HCT116 (cell line): Measurements from ENCODE around the gene GATAD2B. TPM values are rescaled to one million over a fixed set of nuclear protein-coding genes. Genes with fewer than 3 reads are reported as not detected.

Experiments
- ATAC-seq: fragments of 200-7000 bp; cut with Tn5 transposase; 2 replicates; pipeline ENCODE4 v1.9.1; 2020; ENCODE audit warnings: mild to moderate bottlenecking, moderate library complexity
- BruUV-seq: library from RNA; stranded (reverse); fragments of 400-500 nt; replicated peaks from 2 replicates; lab custom pipeline; 2021; lab: Mats Ljungman, UMichigan
- CTCF ChIA-PET: fragments of 300-600 bp; sonication (Branson Sonifier 250); formaldehyde crosslinking; loops from one replicate; lab custom pipeline; 2021; ENCODE audit warnings: antibody characterized with exemption; lab: Charles Lee
- POLR2A ChIA-PET: fragments of 300-600, 350-600 bp; sonication (Branson Sonifier 250); formaldehyde crosslinking; loops from one replicate; lab custom pipeline; 2021; ENCODE audit warnings: antibody characterized with exemption; lab: Charles Lee
- RAD21 ChIA-PET, 2 experiments: fragments of 300-600 bp; sonication (Branson Sonifier 250); formaldehyde crosslinking; loops; one replicate each; lab custom pipeline; 2023; ENCODE audit warnings: low total read pairs in 2 of 2; ENCODE audit not compliant: uncharacterized antibody in 2 of 2, unreplicated experiment in 2 of 2, low non-redundant PET in 1 of 2; lab: Charles Lee
- DNase-seq: peaks from one replicate; pipeline ENCODE4 v3.0.0-alpha.2; 2010; ENCODE audit warnings: low read depth, low spot score
- H2AFZ ChIP-seq: fragments of 200-600 bp; shearing (Covaris generic), sonication (generic); 2 replicates; pipeline ENCODE4 v1.6.1; 2017; ENCODE audit warnings: low read depth, mixed run types, mixed read lengths, antibody characterized with exemption, low read length; ENCODE audit not compliant: poor library complexity, severe bottlenecking
- H3K27ac ChIP-seq: 2 replicates; pipeline ENCODE4 v1.5.1; 2012; ENCODE audit warnings: low read depth, low read length
- H3K27me3 ChIP-seq: fragments of 200-600 bp; sonication (generic); 2 replicates; pipeline ENCODE4 v1.6.1; 2016; ENCODE audit warnings: mixed run types, low read length, mixed read lengths; ENCODE audit not compliant: insufficient read depth
- H3K36me3 ChIP-seq, 2 experiments: fragments of 200-500 bp in 1 of 2; fragments of 200-600 bp in 1 of 2; sonication (Bioruptor generic) in 1 of 2; sonication (generic) in 1 of 2; 2 replicates each; pipeline versions ENCODE4 v1.5.1 to v1.6.1; 2014 to 2016; ENCODE audit warnings: low read length in 2 of 2, inconsistent platforms in 1 of 2, mixed read lengths in 1 of 2, mixed run types in 1 of 2; ENCODE audit not compliant: insufficient read depth in 2 of 2, control insufficient read depth in 1 of 2
- H3K4me1 ChIP-seq, 2 experiments: fragments of 200-600 bp in 1 of 2; sonication (generic) in 1 of 2; 2 replicates each; pipeline versions ENCODE4 v1.5.1 to v1.6.1; 2012 to 2017; ENCODE audit warnings: low read length in 2 of 2, inconsistent platforms in 1 of 2, mild to moderate bottlenecking in 1 of 2, mixed read lengths in 1 of 2, mixed run types in 1 of 2, moderate library complexity in 1 of 2; ENCODE audit not compliant: insufficient read depth in 2 of 2, control insufficient read depth in 1 of 2
- H3K4me2 ChIP-seq: fragments of 200-600 bp; sonication (generic); 2 replicates; pipeline ENCODE4 v1.6.1; 2017; ENCODE audit warnings: mixed run types, low read length, mixed read lengths
- H3K4me3 ChIP-seq, 2 experiments: fragments of 200-600 bp in 1 of 2; sonication (generic) in 1 of 2; replicated peaks in 1 of 2; 2 replicates each; pipeline ENCODE4 v1.5.1; 2011 to 2016; ENCODE audit warnings: low read length in 2 of 2, control low read depth in 1 of 2, low read depth in 1 of 2, mild to moderate bottlenecking in 1 of 2, mixed read lengths in 1 of 2, mixed run types in 1 of 2
- H3K79me2 ChIP-seq: fragments of 200-600 bp; sonication (generic); 2 replicates; pipeline ENCODE4 v1.6.1; 2017; ENCODE audit warnings: mild to moderate bottlenecking, mixed run types, low read length, moderate library complexity, mixed read lengths; ENCODE audit not compliant: insufficient read depth
- H3K9ac ChIP-seq: fragments of 200-600 bp; sonication (generic); 2 replicates; pipeline ENCODE4 v1.6.1; 2016; ENCODE audit warnings: low read length, mixed read lengths
- H3K9me2 ChIP-seq: fragments of 200-600 bp; sonication (generic), shearing (Covaris generic); 2 replicates; pipeline ENCODE4 v1.6.1; 2017; ENCODE audit warnings: mixed run types, mild to moderate bottlenecking, moderate library complexity; ENCODE audit not compliant: insufficient read depth
- H3K9me3 ChIP-seq, 2 experiments: fragments of 200-500 bp in 1 of 2; fragments of 200-600 bp in 1 of 2; sonication (Bioruptor generic) in 1 of 2; sonication (generic) in 1 of 2; 2 replicates each; pipeline ENCODE4 v1.6.1; 2014 to 2017; ENCODE audit warnings: low read length in 2 of 2, mixed read lengths in 2 of 2, inconsistent platforms in 1 of 2, low read depth in 1 of 2, mild to moderate bottlenecking in 1 of 2, mixed run types in 1 of 2, moderate library complexity in 1 of 2; ENCODE audit not compliant: control insufficient read depth in 1 of 2, insufficient read depth in 1 of 2
- H4K20me1 ChIP-seq: fragments of 200-600 bp; sonication (generic), shearing (Covaris generic); 2 replicates; pipeline ENCODE4 v1.6.1; 2017; ENCODE audit warnings: mixed run types, mild to moderate bottlenecking, moderate library complexity; ENCODE audit not compliant: insufficient read depth
- CBX3 ChIP-seq: IDR thresholded peaks from 2 replicates; pipeline ENCODE4 v1.6.1; 2012; ENCODE audit warnings: low read depth
- ELF1 ChIP-seq: IDR thresholded peaks from 2 replicates; pipeline ENCODE4 v1.6.1; 2012; ENCODE audit warnings: low read depth, borderline replicate concordance
- FOSL1 ChIP-seq: IDR thresholded peaks from 2 replicates; pipeline ENCODE4 v1.6.1; 2012; ENCODE audit warnings: low read depth
- MAX ChIP-seq: IDR thresholded peaks from 2 replicates; pipeline ENCODE4 v1.6.1; 2012
- POLR2A ChIP-seq: IDR thresholded peaks from 2 replicates; pipeline ENCODE4 v1.7.0; 2011; ENCODE audit warnings: borderline replicate concordance; ENCODE audit not compliant: insufficient read depth, insufficient read length; ENCODE audit errors: extremely low read depth
- RAD21 ChIP-seq: IDR thresholded peaks from 2 replicates; pipeline ENCODE4 v1.6.1; 2012; ENCODE audit warnings: low read depth, mild to moderate bottlenecking
- SIN3A ChIP-seq: IDR thresholded peaks from 2 replicates; pipeline ENCODE4 v1.6.1; 2012; ENCODE audit warnings: low read depth
- SRF ChIP-seq: IDR thresholded peaks from 2 replicates; pipeline ENCODE4 v1.6.1; 2012; ENCODE audit warnings: low read depth
- TCF7L2 ChIP-seq: IDR thresholded peaks from 2 replicates; pipeline ENCODE4 v1.7.0; 2011; ENCODE audit warnings: borderline replicate concordance, inconsistent platforms; ENCODE audit not compliant: insufficient read depth, insufficient read length; ENCODE audit errors: extremely low read depth
- intact Hi-C: fragments of 100-400 bp; cut with micrococcal nuclease; formaldehyde crosslinking; loops from 2 replicates; pipeline ENCODE4 v1.10.0; 2022
- total RNA-seq: library from RNA; stranded (reverse); gene quantifications from one replicate; pipeline ENCODE4 v1.2.1, GENCODE V29; 2021; ENCODE audit not compliant: unreplicated experiment
- TF ChIP-seq, protein P1 (sequence below): IDR thresholded peaks from 2 replicates; pipeline ENCODE4 v1.6.1; 2012; ENCODE audit warnings: low read depth
- TF ChIP-seq, protein P2 (sequence below): IDR thresholded peaks from 2 replicates; pipeline ENCODE4 v1.6.1; 2012
- TF ChIP-seq, protein P3 (sequence below), 3 experiments: fragments of 200-600 bp in 1 of 3; sonication (generic) in 1 of 3; IDR thresholded peaks in 2 of 3; conservative IDR thresholded peaks in 1 of 3; 2 replicates each; pipeline ENCODE4 v1.5.1; 2012 to 2017; ENCODE audit warnings: low read depth in 2 of 3, low read length in 2 of 3, antibody characterized with exemption in 1 of 3, borderline replicate concordance in 1 of 3, control low read depth in 1 of 3, mild to moderate bottlenecking in 1 of 3, mixed read lengths in 1 of 3, mixed run types in 1 of 3, moderate library complexity in 1 of 3; ENCODE audit not compliant: insufficient read depth in 1 of 3
- TF ChIP-seq, protein P4 (sequence below): IDR thresholded peaks from 2 replicates; pipeline ENCODE4 v1.6.1; 2011; ENCODE audit warnings: mild to moderate bottlenecking, low read length, moderate library complexity; ENCODE audit not compliant: insufficient replicate concordance; ENCODE audit errors: extremely low read depth

Gene GATAD2B
- total RNA-seq, 1 experiment from 2014 or later = 50.2 TPM

DNA sequence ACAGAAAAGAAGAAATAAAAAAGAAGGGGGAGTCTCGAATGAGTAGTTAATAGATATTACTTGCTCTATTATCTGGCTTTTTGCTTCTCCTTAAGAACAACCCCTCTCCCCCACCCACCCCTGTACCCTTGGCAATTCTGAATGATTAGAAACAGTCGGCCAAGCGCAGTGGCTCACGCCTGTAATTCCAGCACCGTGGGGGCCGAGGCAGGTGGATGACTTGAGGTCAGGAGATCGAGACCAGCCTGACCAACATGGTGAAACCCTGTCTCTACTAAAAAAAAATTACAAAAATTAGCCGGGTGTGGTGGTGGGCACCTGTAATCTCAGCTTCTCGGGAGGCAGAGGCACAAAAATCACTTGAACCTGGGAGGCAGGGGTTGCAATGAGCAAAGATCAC lies 42.7 kb downstream of the GATAD2B start:
- POLR2A ChIA-PET = no interaction called here
- Histone ChIP-seq H3K4me2 (no peak overlapping the region), H3K4me3 (no peak overlapping the region), H3K4me1 (no peaks in the 10 kb centered on the region), H3K36me3 (no peaks in the 10 kb centered on the region), H3K27me3 (no peaks in the 10 kb centered on the region), H3K79me2 (peaks cover 60% of the 10 kb centered on the region), H3K27ac (no peak overlapping the region), H2AFZ (no peak overlapping the region), H3K9me3 (no peaks in the 10 kb centered on the region), H4K20me1 (no peaks in the 10 kb centered on the region), H3K9ac (no peak overlapping the region), H3K9me2 (no peaks in the 10 kb centered on the region)
- BruUV-seq = no TSS peak
- CTCF ChIA-PET = no interaction called here
- RAD21 ChIA-PET = no interaction called here
- DNase-seq (no peak), ATAC-seq (no peak)
- TF ChIP-seq TCF7L2 = no peak
- intact Hi-C loops = no loop called here

GRCh38 chr1:153877112-153877511 lies 45.7 kb downstream of the GATAD2B start:
- CTCF ChIA-PET = no interaction called here
- Histone ChIP-seq H4K20me1 (0 out of 2 replicates have a peak, but pooled peaks cover 6% of the 10 kb centered on the region), H3K4me1 (no peaks in the 10 kb centered on the region), H3K27ac (no peak overlapping the region), H2AFZ (no peak overlapping the region), H3K9me3 (no peaks in the 10 kb centered on the region), H3K4me3 (no peak overlapping the region), H3K9me2 (no peaks in the 10 kb centered on the region), H3K9ac (no peak overlapping the region), H3K27me3 (no peaks in the 10 kb centered on the region), H3K79me2 (peaks cover 61% of the 10 kb centered on the region), H3K4me2 (no peak overlapping the region), H3K36me3 (no peaks in the 10 kb centered on the region)
- intact Hi-C loops = no loop called here
- BruUV-seq = no TSS peak
- RAD21 ChIA-PET = no interaction called here
- no peak for DNase-seq
- POLR2A ChIA-PET = no interaction called here
- no peak for ATAC-seq
- TF ChIP-seq POLR2A (no peak), CBX3 (no peak), FOSL1 (no peak), SIN3A (no peak), MAX (no peak), SRF (no peak), ELF1 (no peak), RAD21 (no peak)
- TF ChIP-seq, protein P1, sequence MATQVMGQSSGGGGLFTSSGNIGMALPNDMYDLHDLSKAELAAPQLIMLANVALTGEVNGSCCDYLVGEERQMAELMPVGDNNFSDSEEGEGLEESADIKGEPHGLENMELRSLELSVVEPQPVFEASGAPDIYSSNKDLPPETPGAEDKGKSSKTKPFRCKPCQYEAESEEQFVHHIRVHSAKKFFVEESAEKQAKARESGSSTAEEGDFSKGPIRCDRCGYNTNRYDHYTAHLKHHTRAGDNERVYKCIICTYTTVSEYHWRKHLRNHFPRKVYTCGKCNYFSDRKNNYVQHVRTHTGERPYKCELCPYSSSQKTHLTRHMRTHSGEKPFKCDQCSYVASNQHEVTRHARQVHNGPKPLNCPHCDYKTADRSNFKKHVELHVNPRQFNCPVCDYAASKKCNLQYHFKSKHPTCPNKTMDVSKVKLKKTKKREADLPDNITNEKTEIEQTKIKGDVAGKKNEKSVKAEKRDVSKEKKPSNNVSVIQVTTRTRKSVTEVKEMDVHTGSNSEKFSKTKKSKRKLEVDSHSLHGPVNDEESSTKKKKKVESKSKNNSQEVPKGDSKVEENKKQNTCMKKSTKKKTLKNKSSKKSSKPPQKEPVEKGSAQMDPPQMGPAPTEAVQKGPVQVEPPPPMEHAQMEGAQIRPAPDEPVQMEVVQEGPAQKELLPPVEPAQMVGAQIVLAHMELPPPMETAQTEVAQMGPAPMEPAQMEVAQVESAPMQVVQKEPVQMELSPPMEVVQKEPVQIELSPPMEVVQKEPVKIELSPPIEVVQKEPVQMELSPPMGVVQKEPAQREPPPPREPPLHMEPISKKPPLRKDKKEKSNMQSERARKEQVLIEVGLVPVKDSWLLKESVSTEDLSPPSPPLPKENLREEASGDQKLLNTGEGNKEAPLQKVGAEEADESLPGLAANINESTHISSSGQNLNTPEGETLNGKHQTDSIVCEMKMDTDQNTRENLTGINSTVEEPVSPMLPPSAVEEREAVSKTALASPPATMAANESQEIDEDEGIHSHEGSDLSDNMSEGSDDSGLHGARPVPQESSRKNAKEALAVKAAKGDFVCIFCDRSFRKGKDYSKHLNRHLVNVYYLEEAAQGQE = no peak
- TF ChIP-seq, protein P2, sequence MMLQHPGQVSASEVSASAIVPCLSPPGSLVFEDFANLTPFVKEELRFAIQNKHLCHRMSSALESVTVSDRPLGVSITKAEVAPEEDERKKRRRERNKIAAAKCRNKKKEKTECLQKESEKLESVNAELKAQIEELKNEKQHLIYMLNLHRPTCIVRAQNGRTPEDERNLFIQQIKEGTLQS = no peak
- TF ChIP-seq, protein P3, sequence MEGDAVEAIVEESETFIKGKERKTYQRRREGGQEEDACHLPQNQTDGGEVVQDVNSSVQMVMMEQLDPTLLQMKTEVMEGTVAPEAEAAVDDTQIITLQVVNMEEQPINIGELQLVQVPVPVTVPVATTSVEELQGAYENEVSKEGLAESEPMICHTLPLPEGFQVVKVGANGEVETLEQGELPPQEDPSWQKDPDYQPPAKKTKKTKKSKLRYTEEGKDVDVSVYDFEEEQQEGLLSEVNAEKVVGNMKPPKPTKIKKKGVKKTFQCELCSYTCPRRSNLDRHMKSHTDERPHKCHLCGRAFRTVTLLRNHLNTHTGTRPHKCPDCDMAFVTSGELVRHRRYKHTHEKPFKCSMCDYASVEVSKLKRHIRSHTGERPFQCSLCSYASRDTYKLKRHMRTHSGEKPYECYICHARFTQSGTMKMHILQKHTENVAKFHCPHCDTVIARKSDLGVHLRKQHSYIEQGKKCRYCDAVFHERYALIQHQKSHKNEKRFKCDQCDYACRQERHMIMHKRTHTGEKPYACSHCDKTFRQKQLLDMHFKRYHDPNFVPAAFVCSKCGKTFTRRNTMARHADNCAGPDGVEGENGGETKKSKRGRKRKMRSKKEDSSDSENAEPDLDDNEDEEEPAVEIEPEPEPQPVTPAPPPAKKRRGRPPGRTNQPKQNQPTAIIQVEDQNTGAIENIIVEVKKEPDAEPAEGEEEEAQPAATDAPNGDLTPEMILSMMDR (IDR thresholded peaks at IDR 0.05 in 2 of 3, conservative IDR thresholded peaks at IDR 0.05 in 1 of 3; ENCODE audit: borderline replicate concordance in 1 of 3, insufficient read depth in 1 of 3, low read depth in 2 of 3, low read length in 2 of 3) = no peak
- TF ChIP-seq, protein P4, sequence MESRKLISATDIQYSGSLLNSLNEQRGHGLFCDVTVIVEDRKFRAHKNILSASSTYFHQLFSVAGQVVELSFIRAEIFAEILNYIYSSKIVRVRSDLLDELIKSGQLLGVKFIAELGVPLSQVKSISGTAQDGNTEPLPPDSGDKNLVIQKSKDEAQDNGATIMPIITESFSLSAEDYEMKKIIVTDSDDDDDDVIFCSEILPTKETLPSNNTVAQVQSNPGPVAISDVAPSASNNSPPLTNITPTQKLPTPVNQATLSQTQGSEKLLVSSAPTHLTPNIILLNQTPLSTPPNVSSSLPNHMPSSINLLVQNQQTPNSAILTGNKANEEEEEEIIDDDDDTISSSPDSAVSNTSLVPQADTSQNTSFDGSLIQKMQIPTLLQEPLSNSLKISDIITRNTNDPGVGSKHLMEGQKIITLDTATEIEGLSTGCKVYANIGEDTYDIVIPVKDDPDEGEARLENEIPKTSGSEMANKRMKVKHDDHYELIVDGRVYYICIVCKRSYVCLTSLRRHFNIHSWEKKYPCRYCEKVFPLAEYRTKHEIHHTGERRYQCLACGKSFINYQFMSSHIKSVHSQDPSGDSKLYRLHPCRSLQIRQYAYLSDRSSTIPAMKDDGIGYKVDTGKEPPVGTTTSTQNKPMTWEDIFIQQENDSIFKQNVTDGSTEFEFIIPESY = no peak
